Spleen (tissue), 7 donors: ENCODE data around the gene ABCC1.

Experiments
- CTCF ChIP-seq, 11 experiments: fragments of 200-600 bp in 7 of 11; fragments of 450-650 bp in 4 of 11; sonication (generic) in 4 of 11; IDR thresholded peaks in 8 of 11; conservative IDR thresholded peaks in 3 of 11; 1 replicate in 7 of 11; 2 replicates in 4 of 11; pipeline versions ENCODE4 v1.4.0 to v1.8.0; 2016 to 2021; ENCODE audit warnings: antibody characterized with exemption in 11 of 11, inconsistent platforms in 4 of 11, mild to moderate bottlenecking in 1 of 11
- POLR2AphosphoS5 ChIP-seq, 3 donors: sonication (generic); formaldehyde crosslinking; IDR thresholded peaks; one replicate each; pipeline ENCODE4 v1.5.1; 2017; ENCODE audit warnings: antibody characterized with exemption in 3 of 3
- donor health status: DM: no; HTN: no; CAD: no; lungs with moderate emphysema.
- donor health status: DM: no; HTN: no; CAD: no.
- donor health status: DM: no; HTN: no; CAD: no.

- TF ChIP-seq CTCF (IDR thresholded peaks at IDR 0.05 in 8 of 11, conservative IDR thresholded peaks at IDR 0.05 in 3 of 11) (no peak), POLR2AphosphoS5 (IDR thresholded peaks at IDR 0.05) (no peak)
Measured at GRCh38 chr16:16188827-16189226, 239.4 kb downstream of the ABCC1 start.
